ENCODE measurements around the gene CAMTA1.

Gene CAMTA1

DNA sequence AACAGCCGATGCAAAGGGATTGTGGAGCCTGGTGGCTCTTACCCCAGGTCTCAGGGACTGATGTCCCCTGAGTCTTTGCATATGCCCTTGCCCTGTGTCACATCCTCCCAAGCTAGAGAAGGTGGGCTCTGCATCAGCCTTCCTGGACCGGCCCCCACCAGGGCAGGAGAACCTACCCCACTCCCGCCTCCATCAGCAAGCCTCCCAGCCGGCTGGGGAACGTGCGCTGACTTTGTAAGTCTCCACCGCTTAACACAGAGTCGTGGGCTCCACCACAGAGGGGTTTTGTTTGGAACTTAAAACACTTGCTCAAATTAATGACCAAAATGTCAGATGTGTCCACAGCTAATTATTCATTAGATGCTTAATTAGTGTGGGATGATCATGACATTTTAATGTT, 730.6 kb downstream of the CAMTA1 start:
- no peak for DNase-seq (ENCODE audit: low read depth in 2 of 3, low spot score in 1 of 3)

DNA sequence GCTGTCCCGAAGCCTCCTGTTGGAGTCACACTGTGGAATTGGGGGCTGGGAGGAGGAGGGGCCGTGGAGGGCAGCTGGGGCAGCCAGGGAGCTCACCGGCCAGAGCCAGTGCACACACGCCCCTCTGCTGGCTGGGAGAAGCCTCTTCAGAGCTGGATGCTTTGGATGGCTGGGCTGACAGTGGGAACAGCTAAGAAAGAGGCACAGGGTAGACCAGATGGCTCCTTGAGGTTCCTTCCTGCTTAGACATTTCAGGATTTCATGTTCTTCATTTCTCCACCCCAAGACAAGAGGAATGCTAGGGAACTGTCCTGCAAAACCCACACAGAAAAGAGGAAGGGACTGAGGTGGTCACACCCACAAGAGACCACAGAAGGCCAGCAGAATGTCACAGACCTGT, 731.1 kb downstream of the CAMTA1 start:
- no peak for DNase-seq (ENCODE audit: low read depth in 2 of 3, low spot score in 1 of 3)

DNA sequence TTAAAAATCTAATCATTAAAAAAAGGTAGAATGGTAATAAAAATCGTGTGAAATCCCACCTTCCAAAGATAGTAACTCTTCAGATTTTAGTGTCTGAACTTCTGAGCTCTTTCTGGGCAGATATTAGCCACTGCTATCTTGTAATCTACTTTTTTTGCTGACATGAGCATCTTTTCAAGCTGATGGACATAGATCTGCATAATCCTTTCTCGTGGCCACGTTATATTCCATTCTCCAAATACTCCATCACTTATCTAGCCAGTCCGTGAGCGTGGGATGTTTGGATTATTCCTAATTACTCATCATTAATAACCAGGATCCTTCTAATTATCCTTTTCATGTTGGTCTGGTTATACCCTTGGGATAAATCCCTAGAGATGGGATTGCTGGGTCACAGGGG, 731.7 kb downstream of the CAMTA1 start:
- DNase-seq (ENCODE audit: low read depth in 2 of 3, low spot score in 1 of 3), result no peak

DNA sequence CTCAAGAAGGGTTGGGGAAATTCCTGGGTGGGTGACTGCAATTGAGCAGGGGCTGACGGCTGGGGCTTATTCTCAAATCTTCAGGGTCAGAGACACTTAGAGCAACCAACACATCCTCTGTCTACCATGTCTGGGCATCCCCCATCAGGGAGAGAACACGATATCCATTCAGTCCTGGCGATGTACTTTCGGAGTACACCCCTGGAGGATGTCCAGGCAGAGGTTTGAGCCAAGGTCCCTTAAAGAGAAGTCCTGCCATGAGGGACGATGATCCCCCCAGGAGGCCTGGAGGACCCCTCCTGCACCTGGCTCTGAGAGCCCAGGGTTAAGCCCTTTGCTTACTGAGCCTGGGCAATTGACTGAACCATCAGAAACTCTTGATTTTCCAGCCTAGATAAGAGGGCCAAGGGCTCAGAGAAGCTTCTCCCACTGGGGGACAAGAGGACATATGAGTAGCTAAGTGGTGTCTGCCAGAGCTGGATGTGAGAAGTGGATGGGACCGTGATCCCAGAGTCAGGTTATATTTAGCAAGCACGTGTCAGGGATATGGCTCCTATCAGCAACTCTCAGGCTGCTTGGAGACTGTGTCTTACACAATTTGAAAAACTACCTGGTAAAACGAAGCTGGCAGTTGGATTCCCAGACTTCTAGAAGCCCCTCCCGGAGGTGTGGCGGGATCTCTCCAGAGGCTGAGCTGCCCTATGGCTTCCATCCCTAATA, 732.5 kb downstream of the CAMTA1 start:
- DNase-seq (ENCODE audit: low read depth in 2 of 3, low spot score in 1 of 3), result no peak

DNA sequence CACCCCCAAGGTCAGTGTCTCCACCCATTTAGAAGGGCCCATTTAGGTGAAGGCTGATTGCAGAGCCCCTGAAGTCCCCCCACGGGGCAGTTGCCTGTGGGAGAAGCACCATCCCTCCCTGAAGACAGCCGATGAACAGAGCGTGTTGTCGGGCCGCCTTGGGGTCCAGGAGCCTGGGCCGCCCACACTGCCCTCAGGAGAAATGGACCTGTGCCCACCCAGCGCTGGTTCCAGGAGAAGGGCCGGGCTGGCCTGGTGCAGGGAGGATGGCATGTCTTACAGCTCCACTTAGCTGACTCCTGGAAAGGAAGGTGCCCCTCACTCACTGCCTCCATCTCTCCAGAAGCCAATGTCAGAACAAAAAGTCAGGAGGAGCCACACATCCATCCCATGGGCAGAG, 733.2 kb downstream of the CAMTA1 start:
- no peak for DNase-seq (ENCODE audit: low read depth in 2 of 3, low spot score in 1 of 3)

DNA sequence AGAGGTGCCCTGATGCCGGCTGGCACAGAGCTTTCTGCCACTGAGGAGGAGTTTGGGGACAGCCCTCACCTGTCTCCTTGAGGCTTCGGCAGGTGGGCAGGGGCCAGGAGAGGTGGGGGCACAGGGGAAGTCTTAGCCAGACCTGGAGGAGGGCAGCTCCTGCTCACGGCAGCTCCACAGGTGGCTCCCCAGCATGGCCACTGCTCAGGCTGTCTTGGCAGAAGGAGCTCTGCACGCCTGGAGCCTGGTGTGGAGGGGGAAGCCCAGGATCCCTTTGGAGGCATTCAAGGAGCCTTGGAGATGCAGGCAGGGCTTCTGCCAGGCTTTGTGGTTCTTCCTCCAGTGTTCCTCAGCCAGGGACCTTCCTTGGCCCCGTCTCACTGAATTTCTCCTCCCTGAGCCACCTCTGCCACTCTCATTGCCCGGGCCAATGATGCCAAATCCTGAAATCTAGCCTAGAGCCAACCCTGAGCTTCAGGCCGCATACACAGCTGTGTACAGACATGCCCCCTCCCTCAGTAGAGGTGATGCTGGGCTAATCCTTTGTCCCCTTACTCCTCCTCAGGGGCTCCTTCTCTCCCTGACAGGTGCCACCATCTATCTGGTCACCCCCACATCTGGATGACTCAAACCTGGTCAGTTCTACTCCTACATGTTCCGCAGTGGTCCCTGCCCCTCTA, 734.1 kb downstream of the CAMTA1 start:
- no peak for DNase-seq (ENCODE audit: low read depth in 2 of 3, low spot score in 1 of 3)

DNA sequence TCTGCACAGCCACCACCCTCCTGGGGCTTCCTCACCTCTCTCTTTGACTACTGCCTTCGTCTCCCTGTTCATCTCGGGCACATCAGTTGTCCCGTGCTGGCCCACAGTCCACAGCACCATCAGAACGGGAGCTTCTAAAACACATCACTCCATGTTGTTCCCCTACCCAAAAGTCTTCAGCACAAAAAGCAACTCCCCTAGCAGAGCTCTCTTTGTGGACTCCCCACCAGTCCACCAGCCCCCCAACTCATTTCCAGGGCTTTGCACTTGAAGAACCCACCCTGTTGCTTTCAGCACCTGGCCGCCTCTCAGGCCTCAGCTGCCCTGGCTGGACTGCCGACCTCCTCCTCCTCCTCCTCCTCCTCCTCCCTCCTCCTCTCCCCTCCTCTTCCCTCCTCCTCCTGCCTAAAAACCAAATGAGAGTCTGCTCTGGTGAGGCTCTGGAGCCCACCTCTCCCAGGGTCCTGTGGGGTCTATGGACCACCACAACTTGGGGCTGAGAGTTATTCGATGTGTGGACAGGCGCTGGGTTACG, 734.7 kb downstream of the CAMTA1 start:
- no peak for DNase-seq (ENCODE audit: low read depth in 2 of 3, low spot score in 1 of 3)

DNA sequence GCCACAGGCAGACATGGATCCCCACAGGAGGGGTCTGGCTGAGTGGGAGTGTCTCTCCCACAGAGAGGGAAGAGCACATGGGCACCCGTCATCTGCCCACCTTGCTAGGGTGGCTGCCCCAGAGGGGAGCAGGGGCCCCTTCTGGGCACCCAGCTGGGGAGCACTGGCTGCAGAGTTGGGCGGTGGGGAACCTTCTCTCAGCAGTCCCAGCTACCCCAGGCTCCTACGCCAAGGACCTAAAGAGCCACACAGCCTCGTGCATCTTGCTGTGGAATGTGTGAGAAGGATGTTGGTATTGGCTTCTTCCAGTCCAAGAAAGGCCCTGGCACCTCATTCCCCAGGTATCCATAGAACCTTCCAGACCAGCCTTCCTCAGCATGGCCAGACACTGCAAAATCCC, 735.2 kb downstream of the CAMTA1 start:
- no peak for DNase-seq (ENCODE audit: low read depth in 2 of 3, low spot score in 1 of 3)

DNA sequence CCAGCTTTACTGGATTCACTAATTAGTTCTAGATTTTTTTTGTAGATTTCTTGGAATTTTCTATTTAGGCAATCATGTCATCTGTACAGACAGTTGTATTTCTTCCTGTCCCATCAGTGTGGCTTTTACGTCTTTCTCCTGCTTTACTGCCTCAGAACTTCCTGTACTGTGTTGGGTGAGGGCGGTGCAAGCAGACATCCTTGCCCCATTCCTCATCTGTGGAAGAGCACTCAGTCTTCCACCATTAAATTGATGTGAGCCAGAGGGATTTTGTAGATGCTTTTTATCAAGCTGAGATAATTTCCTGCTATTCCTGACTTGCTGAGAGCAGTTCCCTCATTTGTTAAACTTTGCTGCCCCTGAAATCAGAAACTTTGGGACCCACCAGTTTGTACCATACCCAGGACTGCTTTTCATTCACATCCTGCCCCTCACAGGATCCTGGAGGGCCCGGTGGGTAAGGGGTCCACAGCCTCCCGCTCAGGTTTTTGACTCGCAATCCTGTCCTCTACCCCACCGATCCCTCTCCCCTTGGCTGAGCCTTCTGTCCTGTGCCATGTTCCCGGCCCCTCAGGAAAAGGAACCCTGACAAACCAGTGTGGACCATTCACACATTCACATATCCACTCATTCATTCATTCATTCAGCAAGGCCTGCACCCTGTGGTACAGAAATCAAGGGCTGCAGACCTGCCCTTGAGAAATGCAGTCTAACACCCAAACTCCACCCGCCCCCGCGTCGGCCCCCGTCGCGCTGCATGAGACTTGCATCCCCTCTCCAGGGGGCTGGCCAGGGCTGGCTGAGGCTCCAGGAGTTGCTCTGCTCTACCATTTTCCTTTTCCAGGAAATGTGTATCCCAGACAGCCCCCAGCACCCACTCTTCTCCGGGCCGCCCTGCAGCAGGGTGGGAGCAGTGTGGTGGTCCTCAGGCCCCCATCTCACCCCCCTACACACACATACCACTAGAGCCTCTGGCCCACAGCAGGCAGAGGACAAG, 739.4 kb downstream of the CAMTA1 start:
- no peak for DNase-seq (ENCODE audit: low read depth in 2 of 3, low spot score in 1 of 3)

DNA sequence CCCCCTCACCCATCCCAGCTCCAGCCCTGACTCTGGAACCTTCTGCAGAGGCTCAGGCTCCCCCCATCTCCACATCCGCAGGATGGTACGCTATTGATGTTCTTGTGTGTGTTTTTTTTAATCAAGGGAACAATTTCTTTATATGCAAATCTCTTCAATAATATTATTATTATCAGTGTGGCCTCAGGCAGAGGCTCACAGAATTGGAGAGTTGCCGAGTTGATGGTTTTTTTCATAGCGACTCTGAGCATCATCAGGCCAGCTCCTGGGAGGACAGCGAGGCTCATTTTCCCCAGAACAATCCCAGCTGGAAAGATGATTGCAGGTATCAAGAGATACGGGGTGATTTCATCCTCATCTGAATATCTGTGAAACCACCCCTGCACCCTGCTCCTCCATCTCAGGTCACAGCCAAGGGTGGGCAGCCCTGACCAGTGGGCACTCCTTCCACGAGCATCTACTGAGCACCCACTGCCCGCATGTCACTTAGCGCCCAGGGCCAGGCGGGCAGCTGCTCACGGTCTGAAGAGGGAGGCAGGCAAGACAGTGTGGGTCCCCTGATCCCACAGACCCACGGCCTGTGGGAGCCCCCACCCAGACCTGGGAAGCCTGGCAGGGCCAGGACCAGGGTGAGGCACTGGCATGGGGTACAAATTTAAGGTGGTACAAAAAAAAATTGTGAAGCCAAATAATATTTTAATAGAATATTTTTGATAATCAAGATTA, 740.2 kb downstream of the CAMTA1 start:
- DNase-seq (ENCODE audit: low read depth in 2 of 3, low spot score in 1 of 3), result no peak

DNA sequence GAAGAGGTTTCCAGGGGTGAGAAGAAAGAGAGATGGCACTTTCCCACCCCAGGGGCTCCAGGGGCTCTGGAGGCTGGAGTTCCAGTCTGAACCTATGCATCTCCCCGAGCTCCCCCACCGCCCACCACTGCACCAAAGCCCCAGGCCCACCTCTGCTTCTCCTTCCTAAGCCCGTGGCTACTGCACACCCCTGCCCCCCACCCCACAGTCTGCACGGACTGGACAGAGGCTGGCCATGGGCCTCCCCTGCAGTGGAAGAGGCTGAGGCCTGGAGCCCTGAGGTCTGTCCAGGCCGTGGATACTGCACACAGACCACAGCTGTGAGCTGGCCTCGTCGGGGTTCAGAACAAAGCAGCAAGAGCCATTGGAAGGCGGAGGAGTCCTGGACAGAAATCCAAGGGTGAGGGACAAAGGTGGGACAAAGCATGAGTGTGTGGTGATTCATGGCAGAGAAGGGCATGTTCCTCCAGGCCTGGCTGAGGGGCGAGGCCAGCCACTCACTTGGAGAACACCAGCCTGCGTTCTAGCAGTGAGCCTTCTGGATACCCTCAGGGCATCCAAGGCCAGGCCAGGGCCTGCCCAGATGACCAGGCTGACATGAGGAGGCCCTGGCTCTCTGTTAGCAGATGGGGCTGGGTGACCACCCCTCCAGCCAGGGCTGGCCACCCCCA, 741.1 kb downstream of the CAMTA1 start:
- DNase-seq (ENCODE audit: low read depth in 2 of 3, low spot score in 1 of 3), result no peak

DNA sequence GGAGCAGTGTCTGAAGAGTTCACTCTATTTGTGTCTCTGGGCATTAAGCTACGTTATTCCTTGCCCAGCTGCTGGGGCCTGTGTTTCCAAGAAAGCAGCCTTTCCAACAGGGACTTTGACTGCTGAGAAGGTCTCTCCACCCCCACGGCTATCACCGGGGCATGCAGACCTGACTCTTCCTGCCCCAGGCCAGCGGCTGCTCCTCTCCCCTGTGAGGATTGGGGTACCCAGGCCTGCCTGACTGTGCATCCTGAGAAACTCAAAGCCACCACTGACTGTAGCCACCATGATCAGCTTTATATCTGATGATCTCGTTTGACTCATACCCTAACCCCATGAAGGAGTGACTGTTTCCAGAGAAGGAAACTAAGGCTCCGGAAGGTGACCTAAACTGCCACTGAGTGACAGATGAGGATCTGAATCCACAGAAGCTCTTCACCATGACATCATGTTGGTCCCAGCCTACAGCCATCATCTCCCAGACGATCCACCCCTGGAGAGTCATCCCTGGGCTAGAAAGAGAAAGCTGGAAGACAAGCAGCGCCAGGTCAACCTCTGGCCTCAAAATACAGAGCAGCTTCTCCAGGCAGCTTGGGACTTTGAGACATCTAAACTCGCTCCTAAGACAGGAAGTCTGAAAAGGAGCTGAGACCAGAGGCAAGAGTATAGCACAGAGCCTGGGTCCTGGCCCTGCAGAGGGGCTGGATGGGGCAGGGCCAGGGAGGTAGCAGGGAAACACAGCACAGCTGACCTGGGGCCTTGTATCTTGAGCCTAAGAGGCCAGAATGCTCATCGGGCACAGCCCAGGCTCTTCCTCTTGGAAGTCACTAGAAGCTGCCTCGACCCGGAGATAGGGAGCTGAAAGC, 741.8 kb downstream of the CAMTA1 start:
- no peak for DNase-seq (ENCODE audit: low read depth in 2 of 3, low spot score in 1 of 3)

DNA sequence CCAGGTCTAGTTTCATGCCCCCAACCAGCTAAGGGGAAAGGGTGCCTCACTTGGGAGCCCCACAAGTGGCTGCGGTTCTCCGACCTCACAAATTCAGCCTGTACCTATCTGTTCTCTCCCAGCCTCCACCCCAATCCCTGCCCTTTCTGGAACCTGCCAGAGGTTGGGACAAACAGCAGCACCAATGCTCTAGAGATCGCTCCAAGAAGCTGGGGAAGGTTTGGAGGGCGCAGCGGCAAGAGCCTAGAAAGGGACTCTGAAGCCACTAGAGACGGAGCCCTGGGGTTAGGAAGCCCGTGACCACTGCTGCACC, 742.4 kb downstream of the CAMTA1 start:
- no peak for DNase-seq (ENCODE audit: low read depth in 2 of 3, low spot score in 1 of 3)

DNA sequence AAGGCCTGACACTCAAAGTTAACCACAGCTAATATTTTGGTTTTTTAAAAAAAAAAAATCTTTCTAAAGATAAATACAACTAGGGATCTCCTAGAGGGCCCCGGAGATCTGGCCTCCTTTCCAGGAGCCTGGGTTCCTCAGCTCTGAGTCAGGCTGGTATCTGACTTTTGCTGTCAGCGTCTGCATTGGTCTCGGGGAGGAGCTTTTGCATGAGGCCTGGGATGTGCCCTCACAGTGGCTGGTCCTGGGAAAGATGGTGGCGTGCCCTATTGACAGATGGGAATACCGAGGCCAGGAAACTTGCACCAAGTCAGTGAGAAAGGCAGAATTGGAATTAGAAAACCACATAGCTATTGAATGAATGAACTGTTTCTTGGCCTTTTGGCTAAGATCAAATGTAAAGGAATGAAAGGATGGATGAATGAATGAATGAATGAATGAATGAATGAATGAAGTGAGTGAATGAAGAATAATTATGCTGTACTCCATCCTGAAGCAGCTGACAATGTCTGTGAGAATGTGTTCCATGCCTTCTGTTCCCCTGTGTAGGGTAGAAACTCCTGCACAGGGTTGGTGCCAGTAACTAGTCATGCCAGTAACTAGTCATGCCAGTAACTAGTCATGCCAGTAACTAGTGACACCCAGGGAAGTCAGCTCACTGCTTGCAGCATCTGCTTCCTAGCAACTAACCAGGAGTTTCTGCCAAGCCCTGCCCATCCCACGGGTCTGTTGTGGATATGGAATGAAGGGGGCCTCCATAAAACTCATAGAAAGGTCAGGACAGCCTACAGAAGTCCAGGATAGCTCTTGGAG, 743.3 kb downstream of the CAMTA1 start:
- DNase-seq (ENCODE audit: low read depth in 2 of 3, low spot score in 1 of 3), result no peak

DNA sequence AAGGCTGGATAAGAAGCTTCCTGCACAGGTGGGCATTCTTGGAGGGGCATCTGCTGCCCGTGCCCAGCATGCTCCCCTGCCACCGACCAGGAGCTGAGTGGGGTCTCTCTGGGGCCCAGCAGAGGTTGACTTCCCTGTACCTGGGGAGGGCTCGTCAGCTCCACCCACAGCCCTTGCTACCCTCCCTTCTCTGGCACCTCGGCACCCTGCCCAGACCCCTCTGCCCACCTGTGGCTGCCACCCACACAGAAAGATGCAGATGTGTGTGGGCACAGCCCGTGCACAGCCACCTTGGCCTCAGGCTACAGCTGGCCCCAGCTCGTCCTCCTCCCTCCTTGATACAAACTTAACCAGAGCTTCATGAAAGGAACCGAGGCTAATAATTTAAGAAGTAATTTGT, 744.7 kb downstream of the CAMTA1 start:
- DNase-seq (ENCODE audit: low read depth in 2 of 3, low spot score in 1 of 3), result no peak

DNA sequence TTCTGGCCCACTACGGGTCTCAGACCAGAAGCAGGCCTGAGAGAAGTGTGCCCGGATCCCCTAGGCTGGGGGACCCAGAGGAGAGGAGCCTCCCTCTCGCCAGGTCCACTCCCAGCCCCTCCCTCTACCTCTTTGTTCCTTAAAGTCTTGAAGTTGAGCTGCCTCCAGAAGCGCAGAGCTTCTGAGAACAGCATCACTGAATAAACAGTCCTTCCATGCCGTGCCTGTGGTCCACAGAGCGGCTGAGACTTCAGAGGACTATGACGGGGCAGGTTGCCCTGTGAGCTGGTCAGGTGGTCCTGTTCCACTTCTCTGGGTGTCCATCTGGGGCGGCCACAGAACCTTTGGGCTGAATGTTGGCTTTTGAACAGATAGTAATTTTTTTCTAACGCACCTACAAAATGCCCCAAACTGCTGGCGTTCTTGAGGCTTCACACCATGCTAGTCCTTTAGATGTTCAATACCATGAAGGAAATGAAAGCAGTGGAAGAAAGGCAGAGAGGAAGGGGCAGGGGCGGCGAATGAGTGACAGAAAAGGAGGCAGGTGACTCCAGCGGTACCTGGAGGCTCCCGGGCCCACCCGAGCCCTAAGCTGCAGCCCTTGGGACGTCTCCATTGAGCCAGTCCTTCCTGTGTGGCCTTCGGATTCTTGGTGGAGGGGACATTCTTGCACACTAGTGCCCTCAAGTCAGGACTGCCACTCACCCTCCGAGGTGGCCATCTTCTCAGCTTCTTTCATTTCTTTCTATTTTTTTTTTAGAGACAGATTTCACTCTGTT, 746.5 kb downstream of the CAMTA1 start:
- no peak for DNase-seq (ENCODE audit: low read depth in 2 of 3, low spot score in 1 of 3)

DNA sequence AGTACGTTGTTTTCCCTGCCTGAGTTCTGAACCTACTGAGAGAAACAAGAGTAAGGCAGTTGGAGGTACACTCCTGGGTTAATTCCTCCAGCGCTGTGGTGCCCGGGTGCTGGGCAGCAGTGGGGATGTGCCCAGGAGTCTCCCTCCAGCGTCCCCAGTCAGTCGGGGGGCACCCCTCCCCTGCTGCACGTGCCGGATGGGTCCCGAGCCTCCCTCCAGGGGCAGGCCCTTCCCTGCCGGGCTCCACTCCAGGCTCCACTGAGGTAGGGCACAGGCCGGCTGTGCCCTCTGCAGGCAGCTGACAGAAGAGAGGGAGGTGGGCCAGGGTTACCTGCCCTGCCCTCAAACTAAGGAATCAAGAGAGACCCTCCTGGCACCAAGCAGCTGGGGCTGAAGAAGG, 747.8 kb downstream of the CAMTA1 start:
- DNase-seq (ENCODE audit: low read depth in 2 of 3, low spot score in 1 of 3), result no peak

Data from stimulated activated CD4-positive, alpha-beta T cell treated with anti-CD3 and anti-CD28 coated beads, Interleukin-12 subunit alpha, Interleukin-12 subunit beta, amount 100 ng/mL, for 48 hours (primary cell).